ENCODE data around the gene OR8G1. TPM values are rescaled to one million over a fixed set of nuclear protein-coding genes. Genes with fewer than 3 reads are reported as not detected.

Gene OR8G1
- total and polyA plus RNA-seq, 2 of the 8 experiments (the other 6 are each of a cell fraction or from before 2014, with no cell fraction given) = not detected

- no peak for TF ChIP-seq CHD7 (IDR thresholded peaks at IDR 0.05; ENCODE audit: insufficient replicate concordance, low read length)
- TF ChIP-seq, protein P1, sequence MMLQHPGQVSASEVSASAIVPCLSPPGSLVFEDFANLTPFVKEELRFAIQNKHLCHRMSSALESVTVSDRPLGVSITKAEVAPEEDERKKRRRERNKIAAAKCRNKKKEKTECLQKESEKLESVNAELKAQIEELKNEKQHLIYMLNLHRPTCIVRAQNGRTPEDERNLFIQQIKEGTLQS (IDR thresholded peaks at IDR 0.05; ENCODE audit: insufficient read depth, low read depth, low read length) = no peak
- no peak for TF ChIP-seq SP2 (IDR thresholded peaks at IDR 0.05; ENCODE audit: low read length)
- no peak for TF ChIP-seq HDAC2 (IDR thresholded peaks at IDR 0.05; ENCODE audit: borderline replicate concordance in 1 of 2, low read depth in 2 of 2, low read length in 2 of 2)
- no peak for TF ChIP-seq RFX5 (IDR thresholded peaks at IDR 0.05; ENCODE audit: borderline replicate concordance, low read depth, low read length)
- TF ChIP-seq TAF1 (IDR thresholded peaks at IDR 0.05; ENCODE audit: low read depth, low read length) = no peak
- TF ChIP-seq ASH2L (IDR thresholded peaks at IDR 0.05; ENCODE audit: low read length) = no peak
- no peak for TF ChIP-seq JUN (IDR thresholded peaks at IDR 0.05; ENCODE audit: low read depth, low read length)
- TF ChIP-seq CHD2 (IDR thresholded peaks at IDR 0.05; ENCODE audit: low read length) = no peak
Observed at GRCh38 chr11:124207102-124207792, 33.6 kb upstream of the OR8G1 start (continued).

Data from H1 (cell line).